Neural progenitor cell (in vitro differentiated cells): ENCODE results near the gene ESPNL.

Experiments used
- CTCF ChIP-seq: fragments of 200-600 bp; sonication (generic); IDR thresholded peaks from 2 replicates; pipeline ENCODE4 v1.5.1; 2017; ENCODE audit warnings: antibody characterized with exemption, mild to moderate bottlenecking
- EZH2 ChIP-seq: fragments of 200-600 bp; sonication (generic); IDR thresholded peaks from 2 replicates; pipeline ENCODE4 v1.6.1; 2017; ENCODE audit warnings: antibody characterized with exemption, mild to moderate bottlenecking, moderate library complexity

- TF ChIP-seq CTCF (no peak), EZH2 (no peak)
These were observed 7.6 kb downstream of the ESPNL start for GRCh38 chr2:238107525-238108422.
